Small intestine (tissue), 7 donors: ENCODE data around the gene RAPGEF1. TPM values are rescaled to one million over a fixed set of nuclear protein-coding genes. Genes with fewer than 3 reads are reported as not detected.
A peak's percentile ranks its signal among the peaks of the same experiment; 100 is the strongest.
"Not testable (repeated sequence)": the region's sequence is repeated elsewhere in the genome, so short reads cannot be mapped to it uniquely, and the experiment has no call there.

Source experiments
- DNase-seq, 2 donors: peaks; one replicate each; pipeline versions ENCODE4 v3.0.0 to v3.0.0-alpha.2; 2013
- FAIRE-seq: peaks from 2 replicates; lab custom pipeline; 2012; peaks lifted over from hg19 to GRCh38; lab: Jason Lieb, UNC
- H3K27ac ChIP-seq, 3 donors: one replicate each; pipeline ENCODE4 v1.5.1; 2013; ENCODE audit warnings: low read length in 2 of 3, mild to moderate bottlenecking in 2 of 3, control low read depth in 1 of 3, inconsistent platforms in 1 of 3, low read depth in 1 of 3, moderate library complexity in 1 of 3
- H3K27me3 ChIP-seq, 3 donors: one replicate each; pipeline ENCODE4 v1.6.1; 2013; ENCODE audit warnings: low read length in 3 of 3, inconsistent platforms in 1 of 3; ENCODE audit not compliant: control insufficient read depth in 3 of 3, insufficient read depth in 3 of 3
- H3K36me3 ChIP-seq, 3 donors: one replicate each; pipeline ENCODE4 v1.6.1; 2013; ENCODE audit warnings: low read length in 3 of 3, inconsistent platforms in 1 of 3, low read depth in 1 of 3, mild to moderate bottlenecking in 1 of 3, moderate library complexity in 1 of 3; ENCODE audit not compliant: control insufficient read depth in 3 of 3, insufficient read depth in 2 of 3
- H3K4me1 ChIP-seq, 3 donors: one replicate each; pipeline ENCODE4 v1.6.1; 2013; ENCODE audit warnings: low read length in 2 of 3, inconsistent platforms in 1 of 3, low read depth in 1 of 3, mild to moderate bottlenecking in 1 of 3, moderate library complexity in 1 of 3; ENCODE audit not compliant: control insufficient read depth in 3 of 3, insufficient read depth in 2 of 3
- H3K4me3 ChIP-seq, 3 donors: one replicate each; pipeline ENCODE4 v1.5.1; 2013; ENCODE audit warnings: low read length in 3 of 3, control low read depth in 1 of 3, inconsistent platforms in 1 of 3, low read depth in 1 of 3, mild to moderate bottlenecking in 1 of 3, moderate library complexity in 1 of 3
- H3K9me3 ChIP-seq, 2 donors: one replicate each; pipeline ENCODE4 v1.6.1; 2013; ENCODE audit warnings: low read depth in 1 of 2, low read length in 1 of 2; ENCODE audit not compliant: control insufficient read depth in 2 of 2, insufficient read depth in 1 of 2
- WGBS, 3 donors: extraction: QIAGEN DNeasy Blood & Tissue Kit; methylation state at CpG; one replicate each; pipeline ENCODE4 v1.1.7; 2013; 5-methylcytosine and 5-hydroxymethylcytosine counted together
- polyA plus RNA-seq, 4 donors: library from polyadenylated mRNA; stranded (reverse) in 3 of 4; unstranded in 1 of 4; fragments of 200-250 nt in 3 of 4; fragments of 120-200 nt in 1 of 4; gene quantifications; one replicate each; pipeline versions ENCODE4 v1.2.1 to v1.2.3, GENCODE V29; 2013
- donor health status: healthy with polysubstance abuse.
- donor health status: control.
- donor health status: control.
- donor health status: Bipolar disorder and iron deficiency.
- donor health status: healthy.

RAPGEF1 gene
- polyA plus RNA-seq, 4 donors = 15.4 to 43.4 (median 21.2) TPM

GRCh38 chr9:131755541-131756198, 15.8 kb upstream of the RAPGEF1 start:
- no peak for FAIRE-seq

GRCh38 chr9:131754846-131755245, 15.0 kb upstream of the RAPGEF1 start:
- Histone ChIP-seq H3K27ac (no peak overlapping the region), H3K4me3 (no peak overlapping the region), H3K9me3 (no peaks in the 10 kb centered on the region), H3K27me3 (peaks cover 0 to 11% (median 0%) of the 10 kb centered on the region in 3 donors), H3K4me1 (no peaks in the 10 kb centered on the region), H3K36me3 (no peaks in the 10 kb centered on the region)
- WGBS, 3 donors = 57 to 68% (median 60%) methylated on average over 6 of the region's 6 CpGs
- no peak for DNase-seq
- no peak for FAIRE-seq

More at GRCh38 chr9:131755541-131756198, 15.8 kb upstream of the RAPGEF1 start:
- Histone ChIP-seq H3K4me1 (no peaks in the 10 kb centered on the region), H3K27ac (no peak overlapping the region), H3K27me3 (peaks cover 0 to 11% (median 0%) of the 10 kb centered on the region in 3 donors), H3K36me3 (no peaks in the 10 kb centered on the region), H3K9me3 (no peaks in the 10 kb centered on the region), H3K4me3 (no peak overlapping the region)
- peak; percentile 75 to 88 for DNase-seq
- 15 to 23% (median 17%) methylated on average over 11 to 13 of the region's 13 CpGs for WGBS, 3 donors

- H3K27me3 ChIP-seq, H3K36me3 ChIP-seq, H3K4me3 ChIP-seq, DNase-seq, H3K4me1 ChIP-seq, FAIRE-seq, H3K9me3 ChIP-seq, H3K27ac ChIP-seq: not testable (repeated sequence)
- 62 to 81% (median 71%) methylated on average over 9 of the region's 9 CpGs for WGBS, 3 donors
Measured at GRCh38 chr9:131753751-131754150, 13.9 kb upstream of the RAPGEF1 start.

- H3K4me3 ChIP-seq = no peak overlapping the region
- peaks cover 0 to 5% (median 0%) of the 10 kb centered on the region in 3 donors for H3K27me3 ChIP-seq
- FAIRE-seq (no peak), DNase-seq (no peak)
- no peaks in the 10 kb centered on the region for H3K36me3 ChIP-seq
- no peak overlapping the region for H3K27ac ChIP-seq
- 79 to 85% (median 85%) methylated on average over 4 of the region's 4 CpGs for WGBS, 3 donors
- no peaks in the 10 kb centered on the region for H3K9me3 ChIP-seq
- no peaks in the 10 kb centered on the region for H3K4me1 ChIP-seq
Measured at GRCh38 chr9:131752231-131752884, 12.5 kb upstream of the RAPGEF1 start.

GRCh38 chr9:131748411-131748955, 8.6 kb upstream of the RAPGEF1 start:
- Histone ChIP-seq H3K4me1 (peaks cover 0 to 3% (median 0%) of the 10 kb centered on the region in 3 donors), H3K4me3 (no peak overlapping the region), H3K27ac (no peak overlapping the region), H3K27me3 (no peaks in the 10 kb centered on the region), H3K9me3 (no peaks in the 10 kb centered on the region), H3K36me3 (no peaks in the 10 kb centered on the region)
- DNase-seq (no peak), FAIRE-seq (no peak)
- WGBS, 3 donors = 44 to 63% (median 47%) methylated on average over 5 of the region's 5 CpGs

GRCh38 chr9:131747352-131747751, 7.5 kb upstream of the RAPGEF1 start:
- DNase-seq (peak; percentile 48 to 57), FAIRE-seq (no peak)
- H3K4me3 ChIP-seq = no peak overlapping the region
- H3K27me3 ChIP-seq = no peaks in the 10 kb centered on the region
- no peak overlapping the region for H3K27ac ChIP-seq
- 32 to 40% (median 33%) methylated on average over 5 of the region's 5 CpGs for WGBS, 3 donors
- no peaks in the 10 kb centered on the region for H3K9me3 ChIP-seq
- H3K4me1 ChIP-seq = peaks cover 0 to 3% (median 0%) of the 10 kb centered on the region in 3 donors
- no peaks in the 10 kb centered on the region for H3K36me3 ChIP-seq

GRCh38 chr9:131745610-131746009, 5.7 kb upstream of the RAPGEF1 start:
- Histone ChIP-seq H3K4me3 (no peak overlapping the region), H3K36me3 (no peaks in the 10 kb centered on the region), H3K9me3 (no peaks in the 10 kb centered on the region), H3K27ac (no peak overlapping the region), H3K27me3 (no peaks in the 10 kb centered on the region), H3K4me1 (peaks cover 0 to 3% (median 0%) of the 10 kb centered on the region in 3 donors)
- WGBS, 3 donors = 92 to 94% (median 92%) methylated on average over 2 of the region's 2 CpGs
- no peak for DNase-seq
- no peak for FAIRE-seq

GRCh38 chr9:131744720-131745201, 4.9 kb upstream of the RAPGEF1 start:
- Histone ChIP-seq H3K9me3 (no peaks in the 10 kb centered on the region), H3K27ac (peak overlapping the region in 1 of 3 donors; percentile 49), H3K4me1 (peaks cover 0 to 3% (median 0%) of the 10 kb centered on the region in 3 donors), H3K27me3 (no peaks in the 10 kb centered on the region), H3K36me3 (no peaks in the 10 kb centered on the region), H3K4me3 (no peak overlapping the region)
- no peak for DNase-seq
- WGBS, 3 donors = 56 to 60% (median 58%) methylated on average over 8 of the region's 8 CpGs
- no peak for FAIRE-seq
